ENCODE results near the gene ASTN2. TPM values are rescaled to one million over a fixed set of nuclear protein-coding genes. Genes with fewer than 3 reads are reported as not detected.

Gene ASTN2
- total and polyA plus RNA-seq, 9 of the 15 experiments (the other 6 are each of a cell fraction or from before 2014, with no cell fraction given) = 0.56 to 3.5 (median 1.9) TPM

GRCh38 chr9:117188394-117188793, 226.5 kb downstream of the ASTN2 start:
- CTCF ChIA-PET (ENCODE audit: low intra/inter-chr PET ratio) = no interaction called here
- TF ChIP-seq POU5F1 (IDR thresholded peaks at IDR 0.05; ENCODE audit: borderline replicate concordance, low read depth, low read length, partially characterized antibody) (no peak), SIN3A (IDR thresholded peaks at IDR 0.05; ENCODE audit: borderline replicate concordance in 2 of 2, control insufficient read depth in 1 of 2, low read depth in 2 of 2, low read length in 2 of 2) (no peak), TSC22D4 (tag; IDR thresholded peaks at IDR 0.05) (no peak), HNRNPL (IDR thresholded peaks at IDR 0.05; ENCODE audit: low read depth, low read length) (no peak), BCLAF1 (IDR thresholded peaks at IDR 0.05; ENCODE audit: borderline replicate concordance in 1 of 2, control insufficient read depth in 1 of 2, low read depth in 2 of 2, low read length in 1 of 2) (no peak), MTA3 (IDR thresholded peaks at IDR 0.05; ENCODE audit: borderline replicate concordance) (no peak), HMG20A (CRISPR knock-in tag; conservative IDR thresholded peaks at IDR 0.05) (no peak), GTF2B (IDR thresholded peaks at IDR 0.05; ENCODE audit: extremely low read depth, insufficient read length) (no peak), NR1H2 (CRISPR knock-in tag; IDR thresholded peaks at IDR 0.05) (no peak)
- TF ChIP-seq, protein P1, sequence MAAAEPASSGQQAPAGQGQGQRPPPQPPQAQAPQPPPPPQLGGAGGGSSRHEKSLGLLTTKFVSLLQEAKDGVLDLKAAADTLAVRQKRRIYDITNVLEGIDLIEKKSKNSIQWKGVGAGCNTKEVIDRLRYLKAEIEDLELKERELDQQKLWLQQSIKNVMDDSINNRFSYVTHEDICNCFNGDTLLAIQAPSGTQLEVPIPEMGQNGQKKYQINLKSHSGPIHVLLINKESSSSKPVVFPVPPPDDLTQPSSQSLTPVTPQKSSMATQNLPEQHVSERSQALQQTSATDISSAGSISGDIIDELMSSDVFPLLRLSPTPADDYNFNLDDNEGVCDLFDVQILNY (CRISPR knock-in tag; IDR thresholded peaks at IDR 0.05) = no peak
- TF ChIP-seq, protein P2, sequence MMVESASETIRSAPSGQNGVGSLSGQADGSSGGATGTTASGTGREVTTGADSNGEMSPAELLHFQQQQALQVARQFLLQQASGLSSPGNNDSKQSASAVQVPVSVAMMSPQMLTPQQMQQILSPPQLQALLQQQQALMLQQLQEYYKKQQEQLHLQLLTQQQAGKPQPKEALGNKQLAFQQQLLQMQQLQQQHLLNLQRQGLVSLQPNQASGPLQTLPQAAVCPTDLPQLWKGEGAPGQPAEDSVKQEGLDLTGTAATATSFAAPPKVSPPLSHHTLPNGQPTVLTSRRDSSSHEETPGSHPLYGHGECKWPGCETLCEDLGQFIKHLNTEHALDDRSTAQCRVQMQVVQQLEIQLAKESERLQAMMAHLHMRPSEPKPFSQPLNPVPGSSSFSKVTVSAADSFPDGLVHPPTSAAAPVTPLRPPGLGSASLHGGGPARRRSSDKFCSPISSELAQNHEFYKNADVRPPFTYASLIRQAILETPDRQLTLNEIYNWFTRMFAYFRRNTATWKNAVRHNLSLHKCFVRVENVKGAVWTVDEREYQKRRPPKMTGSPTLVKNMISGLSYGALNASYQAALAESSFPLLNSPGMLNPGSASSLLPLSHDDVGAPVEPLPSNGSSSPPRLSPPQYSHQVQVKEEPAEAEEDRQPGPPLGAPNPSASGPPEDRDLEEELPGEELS (CRISPR knock-in tag; IDR thresholded peaks at IDR 0.05; ENCODE audit: borderline replicate concordance) = no peak
- H3K9ac ChIP-seq (ENCODE audit: insufficient read depth in 1 of 2, low read depth in 2 of 2, low read length in 2 of 2) = no peak overlapping the region
- no peaks in the 10 kb centered on the region for H3K9me3 ChIP-seq (replicated peaks; ENCODE audit: control insufficient read depth, insufficient read depth, low read depth, low read length)
- POLR2A ChIA-PET = no interaction called here
- in situ Hi-C loops (cut with MboI) (no loop called here), intact Hi-C loops (cut with micrococcal nuclease) (no loop called here)
- ATAC-seq (no peak), DNase-seq (ENCODE audit: extremely low read depth in 1 of 4, low spot score in 3 of 4) (no peak), FAIRE-seq (no peak)
- no peak overlapping the region for H3K27ac ChIP-seq (ENCODE audit: extremely low read depth, low read depth, low read length)
- WGBS (ENCODE audit: insufficient coverage, low coverage, missing lambda C conversion rate) = 0% methylated on average over 2 of the region's 3 CpGs
- no peaks in the 10 kb centered on the region for H3K4me1 ChIP-seq (replicated peaks in 1 of 2; ENCODE audit: control insufficient read depth in 2 of 2, insufficient read depth in 2 of 2, low read length in 2 of 2)
- H3K27me3 ChIP-seq (ENCODE audit: control insufficient read depth in 2 of 2, insufficient read depth in 2 of 2, low read length in 2 of 2) = no peaks in the 10 kb centered on the region
- H4K20me1 ChIP-seq (replicated peaks; ENCODE audit: control insufficient read depth, insufficient read depth, low read length) = no peaks in the 10 kb centered on the region
- BruUV-seq (replicated peaks) = no TSS peak
- no peak overlapping the region for H2AFZ ChIP-seq (ENCODE audit: low read depth, low read length)
- H3K79me2 ChIP-seq (ENCODE audit: control insufficient read depth, insufficient read depth, low read length) = no peaks in the 10 kb centered on the region
- no peaks in the 10 kb centered on the region for H3K9me1 ChIP-seq (ENCODE audit: control insufficient read depth, insufficient read depth, low read length)
- no peak overlapping the region for H3K4me2 ChIP-seq (ENCODE audit: insufficient read depth, low read length)
- H3K36me3 ChIP-seq (ENCODE audit: control insufficient read depth, insufficient read depth, low read length) = no peaks in the 10 kb centered on the region
- no peak overlapping the region for H3K4me3 ChIP-seq

Measured in K562 (cell line).